ENCODE data around the gene MSI2. TPM values are rescaled to one million over a fixed set of nuclear protein-coding genes. Genes with fewer than 3 reads are reported as not detected.

Gene MSI2
- total and polyA plus RNA-seq, 8 donors: 35.0 to 49.5 (median 47.5) TPM

- Histone ChIP-seq H3K4me1 (no peaks in the 10 kb centered on the region), H3K36me3 (no peaks in the 10 kb centered on the region), H3K9me3 (no peaks in the 10 kb centered on the region), H3K4me3 (no peak overlapping the region), H3K27ac (no peak overlapping the region), H3K27me3 (no peaks in the 10 kb centered on the region)
- ATAC-seq: no peak
- no peak for DNase-seq
- intact Hi-C loops (cut with DNase I): no loop called here
- TF ChIP-seq CTCF (IDR thresholded peaks at IDR 0.05): no peak
These were observed 380.8 kb downstream of the MSI2 start for GRCh38 chr17:57636985-57637665.

- no peaks in the 10 kb centered on the region for H3K9me3 ChIP-seq
- H3K4me1 ChIP-seq: no peaks in the 10 kb centered on the region
- no peak for DNase-seq
- no peak for TF ChIP-seq CTCF (IDR thresholded peaks at IDR 0.05)
- H3K4me3 ChIP-seq: no peak overlapping the region
- H3K36me3 ChIP-seq: no peaks in the 10 kb centered on the region
- intact Hi-C loops (cut with DNase I): no loop called here
- no peak for ATAC-seq
- H3K27me3 ChIP-seq: no peaks in the 10 kb centered on the region
- H3K27ac ChIP-seq: no peak overlapping the region
These were observed 381.3 kb downstream of the MSI2 start for GRCh38 chr17:57637666-57638010.

GRCh38 chr17:57638284-57638683 lies 382.0 kb downstream of the MSI2 start:
- no peaks in the 10 kb centered on the region for H3K36me3 ChIP-seq
- H3K27me3 ChIP-seq: no peaks in the 10 kb centered on the region
- H3K27ac ChIP-seq: no peak overlapping the region
- intact Hi-C loops (cut with DNase I): no loop called here
- no peaks in the 10 kb centered on the region for H3K4me1 ChIP-seq
- ATAC-seq (no peak), DNase-seq (no peak)
- no peak overlapping the region for H3K4me3 ChIP-seq
- H3K9me3 ChIP-seq: no peaks in the 10 kb centered on the region
- TF ChIP-seq CTCF (IDR thresholded peaks at IDR 0.05): no peak

GRCh38 chr17:57639381-57639780 lies 383.1 kb downstream of the MSI2 start:
- intact Hi-C loops (cut with DNase I): no loop called here
- TF ChIP-seq CTCF (IDR thresholded peaks at IDR 0.05): no peak
- Histone ChIP-seq H3K4me1 (no peaks in the 10 kb centered on the region), H3K4me3 (no peak overlapping the region), H3K27me3 (no peaks in the 10 kb centered on the region), H3K36me3 (no peaks in the 10 kb centered on the region), H3K9me3 (no peaks in the 10 kb centered on the region), H3K27ac (no peak overlapping the region)
- no peak for ATAC-seq
- no peak for DNase-seq

- Histone ChIP-seq H3K36me3 (no peaks in the 10 kb centered on the region), H3K4me3 (no peak overlapping the region), H3K27me3 (no peaks in the 10 kb centered on the region), H3K27ac (no peak overlapping the region), H3K9me3 (no peaks in the 10 kb centered on the region), H3K4me1 (no peaks in the 10 kb centered on the region)
- ATAC-seq (no peak), DNase-seq (no peak)
- TF ChIP-seq CTCF (IDR thresholded peaks at IDR 0.05): no peak
- intact Hi-C loops (cut with DNase I): no loop called here
These were observed 383.8 kb downstream of the MSI2 start for GRCh38 chr17:57640079-57640478.

All from left lung (tissue), 10 donors.